A549 (cell line): ENCODE results near the gene MTHFD2L. TPM values are rescaled to one million over a fixed set of nuclear protein-coding genes. Genes with fewer than 3 reads are reported as not detected.

Experiments
- ATAC-seq, 2 experiments: fragments of 200-7000 bp in 1 of 2; fragments of >200 bp in 1 of 2; cut with Nextera tagmentation in 1 of 2; cut with Tn5 transposase in 1 of 2; 3 replicates each; pipeline versions ENCODE4 v1.8.0 to v1.9.1; 2018 to 2020; ENCODE audit warnings: mild to moderate bottlenecking in 1 of 2, moderate library complexity in 1 of 2
- CTCF ChIA-PET: fragments of 300-600 bp; sonication (Branson Sonifier 250); formaldehyde crosslinking; extraction: SDS; loops from one replicate; lab custom pipeline; 2021; ENCODE audit warnings: antibody characterized with exemption, inconsistent platforms; lab: Yijun Ruan, JAX
- POLR2A ChIA-PET: fragments of 350-600 bp; formaldehyde crosslinking; extraction: SDS; loops from one replicate; lab custom pipeline; 2021; ENCODE audit warnings: antibody characterized with exemption, inconsistent platforms; lab: Yijun Ruan, JAX
- DNase-seq, 2 experiments: peaks; one replicate each; pipeline versions ENCODE4 v3.0.0 to v3.0.0-alpha.2; 2011 to 2016; ENCODE audit warnings: low read depth in 1 of 2, low spot score in 1 of 2
- FAIRE-seq: peaks from 2 replicates; lab custom pipeline; 2011; peaks lifted over from hg19 to GRCh38; lab: Jason Lieb, UNC
- H3K27ac ChIP-seq, 2 experiments: fragments of >200 bp; sonication (Bioruptor Twin); formaldehyde crosslinking; 3 replicates each; pipeline ENCODE4 v1.5.1; 2016 to 2017
- H3K4me1 ChIP-seq: fragments of >200 bp; sonication (Bioruptor Twin); formaldehyde crosslinking; 3 replicates; pipeline ENCODE4 v1.6.1; 2016
- H3K4me2 ChIP-seq: fragments of >200 bp; sonication (Bioruptor Twin); formaldehyde crosslinking; 3 replicates; pipeline ENCODE4 v1.6.1; 2016
- H3K4me3 ChIP-seq: fragments of >200 bp; sonication (Bioruptor Twin); formaldehyde crosslinking; 3 replicates; pipeline ENCODE4 v1.5.1; 2016
- H3K9me3 ChIP-seq: fragments of >200 bp; sonication (Bioruptor Twin); formaldehyde crosslinking; 3 replicates; pipeline ENCODE4 v1.6.1; 2016
- CBX2 ChIP-seq: fragments of 200-600 bp; sonication (generic); IDR thresholded peaks from 2 replicates; pipeline ENCODE4 v1.6.1; 2016; ENCODE audit warnings: low read depth, mild to moderate bottlenecking, borderline replicate concordance
- CBX8 ChIP-seq: fragments of 200-600 bp; sonication (generic); IDR thresholded peaks from 2 replicates; pipeline ENCODE4 v1.6.1; 2016
- CEBPB ChIP-seq, 2 experiments: fragments of >200 bp in 1 of 2; sonication (Bioruptor Twin) in 1 of 2; formaldehyde crosslinking in 1 of 2; IDR thresholded peaks; 2 replicates each; pipeline ENCODE4 v1.6.1; 2012 to 2016
- FOSB ChIP-seq: fragments of 250-450 bp; sonication (Bioruptor Pico); IDR thresholded peaks from 2 replicates; pipeline ENCODE4 v1.5.0; 2020; ENCODE audit warnings: mild to moderate bottlenecking, moderate library complexity
- HDAC2 ChIP-seq: fragments of 200-600 bp; sonication (generic); IDR thresholded peaks from 2 replicates; pipeline ENCODE4 v1.6.1; 2016
- HEYL ChIP-seq: fragments of 250-450 bp; sonication (Bioruptor Pico); IDR thresholded peaks from 2 replicates; pipeline ENCODE4 v1.8.0; 2021; ENCODE audit warnings: mild to moderate bottlenecking, moderate library complexity
- JUN ChIP-seq, 2 experiments: fragments of >200 bp; sonication (Bioruptor Twin); formaldehyde crosslinking; IDR thresholded peaks; 2 replicates in 1 of 2; 3 replicates in 1 of 2; pipeline ENCODE4 v1.6.1; 2016 to 2017
- JUNB ChIP-seq: fragments of >200 bp; sonication (Bioruptor Twin); formaldehyde crosslinking; IDR thresholded peaks from 2 replicates; pipeline ENCODE4 v1.6.1; 2016
- KDM1A ChIP-seq: fragments of 200-600 bp; sonication (generic); IDR thresholded peaks from 2 replicates; pipeline ENCODE4 v1.6.1; 2016; ENCODE audit warnings: low read depth, mild to moderate bottlenecking
- MAFK ChIP-seq: fragments of 450-650 bp; IDR thresholded peaks from 2 replicates; pipeline ENCODE4 v1.6.1; 2014; ENCODE audit not compliant: partially characterized antibody
- MYC ChIP-seq: IDR thresholded peaks from 2 replicates; pipeline ENCODE4 v1.6.1; 2012; ENCODE audit warnings: mild to moderate bottlenecking, inconsistent platforms, low read length, improper control_type of control experiment, borderline replicate concordance
- NFE2L2 ChIP-seq: fragments of 150-350 bp; conservative IDR thresholded peaks from 2 replicates; pipeline ENCODE4 v1.6.1; 2014; ENCODE audit warnings: low read length
- NR3C1 ChIP-seq: fragments of >200 bp; sonication (Bioruptor Twin); formaldehyde crosslinking; IDR thresholded peaks from 3 replicates; pipeline ENCODE4 v1.6.1; 2017
- PHF8 ChIP-seq: fragments of 200-600 bp; sonication (generic); IDR thresholded peaks from 2 replicates; pipeline ENCODE4 v1.6.1; 2016; ENCODE audit warnings: low read depth, mild to moderate bottlenecking, antibody characterized with exemption, moderate library complexity, borderline replicate concordance
- RAD21 ChIP-seq, 2 experiments: fragments of >200 bp in 1 of 2; sonication (Bioruptor Twin) in 1 of 2; formaldehyde crosslinking in 1 of 2; IDR thresholded peaks in 1 of 2; conservative IDR thresholded peaks in 1 of 2; 2 replicates in 1 of 2; 3 replicates in 1 of 2; pipeline ENCODE4 v1.6.1; 2012 to 2018; ENCODE audit warnings: inconsistent platforms in 1 of 2
- RFX5 ChIP-seq: fragments of 450-650 bp; IDR thresholded peaks from 2 replicates; pipeline ENCODE4 v1.7.1; 2014; ENCODE audit warnings: antibody characterized with exemption, mild to moderate bottlenecking, moderate library complexity
- RNF2 ChIP-seq: fragments of 200-600 bp; sonication (generic); IDR thresholded peaks from 2 replicates; pipeline ENCODE4 v1.6.1; 2016; ENCODE audit warnings: low read depth, mild to moderate bottlenecking, antibody characterized with exemption, moderate library complexity, borderline replicate concordance
- TFCP2L1 ChIP-seq: fragments of 250-450 bp; sonication (Bioruptor Pico); IDR thresholded peaks from 2 replicates; pipeline ENCODE4 v1.5.0; 2021; ENCODE audit warnings: mild to moderate bottlenecking
- ZC3H11A ChIP-seq: fragments of 450-650 bp; IDR thresholded peaks from 2 replicates; pipeline ENCODE4 v1.6.1; 2014; ENCODE audit warnings: antibody characterized with exemption, mild to moderate bottlenecking
- ZNF302 ChIP-seq: fragments of 250-450 bp; sonication (Bioruptor Pico); IDR thresholded peaks from 2 replicates; pipeline ENCODE4 v1.9.0; 2021; ENCODE audit warnings: inconsistent platforms, mild to moderate bottlenecking, moderate library complexity
- ZSCAN20 ChIP-seq: fragments of 250-450 bp; sonication (Bioruptor Pico); IDR thresholded peaks from 2 replicates; pipeline ENCODE4 v1.8.0; 2022; ENCODE audit warnings: mild to moderate bottlenecking, moderate library complexity
- WGBS: methylation state at CpG from one replicate; pipeline ENCODE4 v1.1.6; 2017; ENCODE audit errors: missing lambda C conversion rate; 5-methylcytosine and 5-hydroxymethylcytosine counted together
- polyA plus RNA-seq, 4 experiments: library from polyadenylated mRNA; depleted of rRNA in 3 of 4; stranded (reverse); fragments of >200 nt; fragmentation: RNase III in 1 of 4; extraction: RNeasy Plus Mini Kit Qiagen cat#74134 plus additional on column Dnase treatment in 1 of 4; gene quantifications; 2 replicates in 3 of 4; 3 replicates in 1 of 4; pipeline ENCODE4 v1.2.3, GENCODE V29; 2011 to 2017
- TF ChIP-seq, protein P1 (sequence below): fragments of >200 bp; sonication (Bioruptor Twin); formaldehyde crosslinking; IDR thresholded peaks from 2 replicates; pipeline ENCODE4 v1.6.1; 2016
- TF ChIP-seq, protein P2 (sequence below): fragments of 150-350 bp; IDR thresholded peaks from 2 replicates; pipeline ENCODE4 v1.6.1; 2014; ENCODE audit warnings: low read depth, mild to moderate bottlenecking, low read length
- TF ChIP-seq, protein P3 (sequence below): IDR thresholded peaks from 2 replicates; pipeline ENCODE4 v1.6.1; 2012
- TF ChIP-seq, protein P4 (sequence below): fragments of 200-600 bp; sonication (generic); IDR thresholded peaks from 2 replicates; pipeline ENCODE4 v1.6.1; 2016; ENCODE audit warnings: antibody characterized with exemption, mild to moderate bottlenecking, moderate library complexity
- TF ChIP-seq, protein P5 (sequence below): IDR thresholded peaks from 2 replicates; pipeline ENCODE4 v1.6.1; 2012; ENCODE audit warnings: low read depth, borderline replicate concordance
- TF ChIP-seq, protein P6 (sequence below): fragments of >200 bp; sonication (Bioruptor Twin); formaldehyde crosslinking; IDR thresholded peaks from 3 replicates; pipeline ENCODE4 v1.6.1; 2016

MTHFD2L gene
- polyA plus RNA-seq, 2 of the 4 experiments (the other 2 are of a cell fraction): 8.5 to 19.3 TPM

DNA sequence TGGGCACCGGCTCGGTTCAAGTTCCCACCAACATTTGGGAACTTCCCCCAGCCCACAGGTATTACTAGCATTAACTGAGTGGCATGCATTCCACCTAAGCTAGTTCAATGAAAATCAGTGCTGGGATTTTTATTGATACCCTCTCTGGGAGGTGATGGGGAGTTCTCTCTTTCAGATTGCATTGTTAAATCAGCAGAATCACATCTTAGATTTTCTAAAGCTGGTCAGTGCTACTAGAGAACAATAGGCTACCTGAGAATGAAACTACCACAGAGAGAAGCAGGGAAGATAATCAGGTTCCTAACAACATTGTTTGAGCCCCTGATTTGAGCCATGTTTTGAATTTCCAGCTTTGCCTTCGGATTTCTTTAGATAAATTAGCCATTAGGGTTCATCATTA lies 166.3 kb downstream of the MTHFD2L start:
- 71% methylated on average over 3 of the region's 3 CpGs for WGBS

DNA sequence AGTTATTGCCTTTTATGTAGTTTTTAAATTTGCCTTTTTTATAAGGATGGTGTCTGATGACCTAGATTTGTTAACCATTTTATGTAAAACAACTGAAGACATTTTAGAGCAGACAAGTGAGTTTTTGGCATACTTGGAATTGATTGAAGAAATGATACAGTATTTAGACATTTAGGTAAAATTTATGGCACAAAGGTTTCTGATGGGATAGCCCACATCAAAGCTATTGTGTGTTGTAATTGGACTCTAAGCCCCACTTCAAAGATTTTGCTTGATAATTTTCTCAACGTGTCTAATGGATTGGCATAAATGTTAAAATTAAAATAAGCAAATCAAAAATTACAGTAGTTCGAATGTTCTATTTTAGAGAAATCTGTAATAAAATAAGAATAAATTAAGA lies 168.0 kb downstream of the MTHFD2L start:
- Histone ChIP-seq H3K4me1 (peaks cover 10% of the 10 kb centered on the region), H3K27ac (no peak overlapping the region), H3K9me3 (no peaks in the 10 kb centered on the region), H3K4me2 (no peak overlapping the region), H3K4me3 (no peak overlapping the region)
- ChIA-PET CTCF (no interaction called here), POLR2A (no interaction called here)
- no peak for ATAC-seq
- no peak for DNase-seq
- no peak for FAIRE-seq
- 87% methylated on average over 2 of the region's 2 CpGs for WGBS
- no peak for TF ChIP-seq RAD21 (conservative IDR thresholded peaks at IDR 0.05 in 1 of 2, IDR thresholded peaks at IDR 0.05 in 1 of 2)
- TF ChIP-seq, protein P1, sequence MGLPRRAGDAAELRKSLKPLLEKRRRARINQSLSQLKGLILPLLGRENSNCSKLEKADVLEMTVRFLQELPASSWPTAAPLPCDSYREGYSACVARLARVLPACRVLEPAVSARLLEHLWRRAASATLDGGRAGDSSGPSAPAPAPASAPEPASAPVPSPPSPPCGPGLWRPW: no peak
- TF ChIP-seq KDM1A: no peak
- TF ChIP-seq, protein P2, sequence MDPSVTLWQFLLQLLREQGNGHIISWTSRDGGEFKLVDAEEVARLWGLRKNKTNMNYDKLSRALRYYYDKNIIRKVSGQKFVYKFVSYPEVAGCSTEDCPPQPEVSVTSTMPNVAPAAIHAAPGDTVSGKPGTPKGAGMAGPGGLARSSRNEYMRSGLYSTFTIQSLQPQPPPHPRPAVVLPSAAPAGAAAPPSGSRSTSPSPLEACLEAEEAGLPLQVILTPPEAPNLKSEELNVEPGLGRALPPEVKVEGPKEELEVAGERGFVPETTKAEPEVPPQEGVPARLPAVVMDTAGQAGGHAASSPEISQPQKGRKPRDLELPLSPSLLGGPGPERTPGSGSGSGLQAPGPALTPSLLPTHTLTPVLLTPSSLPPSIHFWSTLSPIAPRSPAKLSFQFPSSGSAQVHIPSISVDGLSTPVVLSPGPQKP: no peak
- TF ChIP-seq, protein P3, sequence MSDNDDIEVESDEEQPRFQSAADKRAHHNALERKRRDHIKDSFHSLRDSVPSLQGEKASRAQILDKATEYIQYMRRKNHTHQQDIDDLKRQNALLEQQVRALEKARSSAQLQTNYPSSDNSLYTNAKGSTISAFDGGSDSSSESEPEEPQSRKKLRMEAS: no peak
- no peak for TF ChIP-seq JUN (IDR thresholded peaks at IDR 0.05)
- no peak for TF ChIP-seq ZC3H11A
- TF ChIP-seq MAFK: no peak
- no peak for TF ChIP-seq HEYL (CRISPR knock-in tag)
- TF ChIP-seq, protein P4, sequence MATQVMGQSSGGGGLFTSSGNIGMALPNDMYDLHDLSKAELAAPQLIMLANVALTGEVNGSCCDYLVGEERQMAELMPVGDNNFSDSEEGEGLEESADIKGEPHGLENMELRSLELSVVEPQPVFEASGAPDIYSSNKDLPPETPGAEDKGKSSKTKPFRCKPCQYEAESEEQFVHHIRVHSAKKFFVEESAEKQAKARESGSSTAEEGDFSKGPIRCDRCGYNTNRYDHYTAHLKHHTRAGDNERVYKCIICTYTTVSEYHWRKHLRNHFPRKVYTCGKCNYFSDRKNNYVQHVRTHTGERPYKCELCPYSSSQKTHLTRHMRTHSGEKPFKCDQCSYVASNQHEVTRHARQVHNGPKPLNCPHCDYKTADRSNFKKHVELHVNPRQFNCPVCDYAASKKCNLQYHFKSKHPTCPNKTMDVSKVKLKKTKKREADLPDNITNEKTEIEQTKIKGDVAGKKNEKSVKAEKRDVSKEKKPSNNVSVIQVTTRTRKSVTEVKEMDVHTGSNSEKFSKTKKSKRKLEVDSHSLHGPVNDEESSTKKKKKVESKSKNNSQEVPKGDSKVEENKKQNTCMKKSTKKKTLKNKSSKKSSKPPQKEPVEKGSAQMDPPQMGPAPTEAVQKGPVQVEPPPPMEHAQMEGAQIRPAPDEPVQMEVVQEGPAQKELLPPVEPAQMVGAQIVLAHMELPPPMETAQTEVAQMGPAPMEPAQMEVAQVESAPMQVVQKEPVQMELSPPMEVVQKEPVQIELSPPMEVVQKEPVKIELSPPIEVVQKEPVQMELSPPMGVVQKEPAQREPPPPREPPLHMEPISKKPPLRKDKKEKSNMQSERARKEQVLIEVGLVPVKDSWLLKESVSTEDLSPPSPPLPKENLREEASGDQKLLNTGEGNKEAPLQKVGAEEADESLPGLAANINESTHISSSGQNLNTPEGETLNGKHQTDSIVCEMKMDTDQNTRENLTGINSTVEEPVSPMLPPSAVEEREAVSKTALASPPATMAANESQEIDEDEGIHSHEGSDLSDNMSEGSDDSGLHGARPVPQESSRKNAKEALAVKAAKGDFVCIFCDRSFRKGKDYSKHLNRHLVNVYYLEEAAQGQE: no peak

More for the DNA sequence above, 166.3 kb downstream of the MTHFD2L start:
- no peak for DNase-seq
- ChIA-PET CTCF (interaction anchor here (1.7 kb wide), 1 partner anchor 351 kb away, joined by 9 read pairs; no protein-coding TSS in a partner anchor), POLR2A (no interaction called here)
- FAIRE-seq: no peak
- Histone ChIP-seq H3K4me3 (no peak overlapping the region), H3K9me3 (no peaks in the 10 kb centered on the region), H3K4me1 (peaks cover 21% of the 10 kb centered on the region), H3K4me2 (0 out of 3 replicates have a peak overlapping the region, but pooled peaks have one; percentile 28), H3K27ac (peak overlapping the region in 1 of 2 experiments; percentile 52; a peak in 2 of 6 replicates)
- TF ChIP-seq, protein P5, sequence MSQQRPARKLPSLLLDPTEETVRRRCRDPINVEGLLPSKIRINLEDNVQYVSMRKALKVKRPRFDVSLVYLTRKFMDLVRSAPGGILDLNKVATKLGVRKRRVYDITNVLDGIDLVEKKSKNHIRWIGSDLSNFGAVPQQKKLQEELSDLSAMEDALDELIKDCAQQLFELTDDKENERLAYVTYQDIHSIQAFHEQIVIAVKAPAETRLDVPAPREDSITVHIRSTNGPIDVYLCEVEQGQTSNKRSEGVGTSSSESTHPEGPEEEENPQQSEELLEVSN: no peak
- no peak for TF ChIP-seq RAD21 (conservative IDR thresholded peaks at IDR 0.05 in 1 of 2, IDR thresholded peaks at IDR 0.05 in 1 of 2)
- no peak for TF ChIP-seq TFCP2L1 (CRISPR knock-in tag)
- TF ChIP-seq JUNB: no peak
- TF ChIP-seq RFX5: no peak
- TF ChIP-seq ZNF302 (CRISPR knock-in tag): no peak
- no peak for TF ChIP-seq NR3C1
- TF ChIP-seq, protein P4: no peak
- TF ChIP-seq RNF2: no peak
- no peak for TF ChIP-seq NFE2L2
- TF ChIP-seq HDAC2: no peak
- TF ChIP-seq, protein P2: no peak
- no peak for TF ChIP-seq ZSCAN20 (CRISPR knock-in tag)
- no peak for TF ChIP-seq CEBPB (IDR thresholded peaks at IDR 0.05)
- TF ChIP-seq MYC: no peak
- no peak for TF ChIP-seq FOSB (CRISPR knock-in tag)
- no peak for TF ChIP-seq CBX8
- no peak for TF ChIP-seq CBX2
- TF ChIP-seq, protein P6, sequence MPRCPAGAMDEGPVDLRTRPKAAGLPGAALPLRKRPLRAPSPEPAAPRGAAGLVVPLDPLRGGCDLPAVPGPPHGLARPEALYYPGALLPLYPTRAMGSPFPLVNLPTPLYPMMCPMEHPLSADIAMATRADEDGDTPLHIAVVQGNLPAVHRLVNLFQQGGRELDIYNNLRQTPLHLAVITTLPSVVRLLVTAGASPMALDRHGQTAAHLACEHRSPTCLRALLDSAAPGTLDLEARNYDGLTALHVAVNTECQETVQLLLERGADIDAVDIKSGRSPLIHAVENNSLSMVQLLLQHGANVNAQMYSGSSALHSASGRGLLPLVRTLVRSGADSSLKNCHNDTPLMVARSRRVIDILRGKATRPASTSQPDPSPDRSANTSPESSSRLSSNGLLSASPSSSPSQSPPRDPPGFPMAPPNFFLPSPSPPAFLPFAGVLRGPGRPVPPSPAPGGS: no peak
- no peak for TF ChIP-seq PHF8
- ATAC-seq: no peak
